ENCODE data around the gene PLAAT5. TPM values are rescaled to one million over a fixed set of nuclear protein-coding genes. Genes with fewer than 3 reads are reported as not detected.

PLAAT5 gene
- total and polyA plus RNA-seq, 2 donors from 2014 or later: 0.72 to 7.6 TPM

DNA sequence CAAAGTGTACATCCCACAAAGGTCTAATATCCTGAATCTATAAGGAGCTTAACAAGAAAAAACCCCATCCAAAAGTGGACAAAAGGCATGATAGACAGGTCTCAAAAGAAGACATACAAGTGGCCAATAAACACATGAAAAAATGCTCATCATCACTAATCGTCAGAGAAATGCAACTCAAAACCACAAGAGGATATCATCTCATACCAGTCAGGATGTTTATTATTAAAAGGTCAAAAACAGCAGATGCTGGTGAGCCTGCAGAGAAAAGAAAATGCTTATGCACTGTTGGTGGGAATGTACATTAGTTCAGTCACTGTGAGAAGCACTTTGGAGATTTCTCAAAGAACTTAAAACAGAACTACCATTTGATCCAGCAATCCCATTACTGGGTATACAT lies 27.6 kb upstream of the PLAAT5 start:
- FAIRE-seq (no peak), DNase-seq (no peak)
- intact Hi-C loops (cut with DNase I): no loop called here
- H3K4me3 ChIP-seq (ENCODE audit: low read length in 3 of 3): no peak overlapping the region
- H3K9me3 ChIP-seq (ENCODE audit: control insufficient read depth in 2 of 3, insufficient read depth in 1 of 3, low read length in 3 of 3): no peaks in the 10 kb centered on the region
- TF ChIP-seq CTCF (IDR thresholded peaks at IDR 0.05; ENCODE audit: borderline replicate concordance, extremely low read depth, insufficient read depth): no peak
- no peaks in the 10 kb centered on the region for H3K36me3 ChIP-seq (ENCODE audit: control insufficient read depth in 2 of 3, insufficient read depth in 3 of 3, low read length in 3 of 3)
- H3K9ac ChIP-seq (ENCODE audit: low read length in 3 of 3): no peak overlapping the region
- no peaks in the 10 kb centered on the region for H3K27me3 ChIP-seq (ENCODE audit: control insufficient read depth, insufficient read depth, low read length)
- no peaks in the 10 kb centered on the region for H3K4me1 ChIP-seq (ENCODE audit: control insufficient read depth in 2 of 3, insufficient read depth in 2 of 3, low read depth in 1 of 3, low read length in 3 of 3)
- H3K27ac ChIP-seq (ENCODE audit: low read depth in 2 of 2, low read length in 2 of 2): no peak overlapping the region

DNA sequence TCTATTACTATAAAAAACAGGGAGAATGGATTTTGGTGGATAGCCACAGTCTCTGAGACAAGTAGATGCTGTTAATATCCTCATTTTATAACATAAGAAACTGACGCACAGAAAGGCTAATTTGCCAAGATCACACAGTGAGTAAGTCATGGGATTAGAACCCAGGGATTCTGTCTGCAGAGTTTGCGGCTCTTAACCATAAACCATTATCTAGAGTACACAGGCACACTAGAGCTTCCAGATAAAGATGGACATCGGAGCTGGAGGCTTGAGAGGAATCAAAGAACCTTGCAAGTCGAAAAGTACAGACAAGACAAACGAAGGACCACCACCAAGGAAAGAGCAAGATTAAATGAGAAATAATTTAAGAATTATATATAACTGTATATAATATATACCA lies 26.2 kb upstream of the PLAAT5 start:
- intact Hi-C loops (cut with DNase I): no loop called here
- Histone ChIP-seq H3K9ac (ENCODE audit: low read length in 3 of 3) (no peak overlapping the region), H3K27me3 (ENCODE audit: control insufficient read depth, insufficient read depth, low read length) (no peaks in the 10 kb centered on the region), H3K36me3 (ENCODE audit: control insufficient read depth in 2 of 3, insufficient read depth in 3 of 3, low read length in 3 of 3) (no peaks in the 10 kb centered on the region), H3K4me1 (ENCODE audit: control insufficient read depth in 2 of 3, insufficient read depth in 2 of 3, low read depth in 1 of 3, low read length in 3 of 3) (no peaks in the 10 kb centered on the region), H3K4me3 (ENCODE audit: low read length in 3 of 3) (no peak overlapping the region), H3K27ac (ENCODE audit: low read depth in 2 of 2, low read length in 2 of 2) (no peak overlapping the region), H3K9me3 (ENCODE audit: control insufficient read depth in 2 of 3, insufficient read depth in 1 of 3, low read length in 3 of 3) (no peaks in the 10 kb centered on the region)
- FAIRE-seq (no peak), DNase-seq (no peak)
- no peak for TF ChIP-seq CTCF (IDR thresholded peaks at IDR 0.05; ENCODE audit: borderline replicate concordance, extremely low read depth, insufficient read depth)

GRCh38 chr11:63516109-63516508 lies 25.1 kb upstream of the PLAAT5 start:
- FAIRE-seq (no peak), DNase-seq (no peak)
- no peaks in the 10 kb centered on the region for H3K27me3 ChIP-seq (ENCODE audit: control insufficient read depth, insufficient read depth, low read length)
- no peaks in the 10 kb centered on the region for H3K9me3 ChIP-seq (ENCODE audit: control insufficient read depth in 2 of 3, insufficient read depth in 1 of 3, low read length in 3 of 3)
- H3K27ac ChIP-seq (ENCODE audit: low read depth in 2 of 2, low read length in 2 of 2): no peak overlapping the region
- H3K4me3 ChIP-seq (ENCODE audit: low read length in 3 of 3): no peak overlapping the region
- H3K4me1 ChIP-seq (ENCODE audit: control insufficient read depth in 2 of 3, insufficient read depth in 2 of 3, low read depth in 1 of 3, low read length in 3 of 3): no peaks in the 10 kb centered on the region
- intact Hi-C loops (cut with DNase I): no loop called here
- no peaks in the 10 kb centered on the region for H3K36me3 ChIP-seq (ENCODE audit: control insufficient read depth in 2 of 3, insufficient read depth in 3 of 3, low read length in 3 of 3)
- TF ChIP-seq CTCF (IDR thresholded peaks at IDR 0.05; ENCODE audit: borderline replicate concordance, extremely low read depth, insufficient read depth): no peak
- H3K9ac ChIP-seq (ENCODE audit: low read length in 3 of 3): no peak overlapping the region

DNA sequence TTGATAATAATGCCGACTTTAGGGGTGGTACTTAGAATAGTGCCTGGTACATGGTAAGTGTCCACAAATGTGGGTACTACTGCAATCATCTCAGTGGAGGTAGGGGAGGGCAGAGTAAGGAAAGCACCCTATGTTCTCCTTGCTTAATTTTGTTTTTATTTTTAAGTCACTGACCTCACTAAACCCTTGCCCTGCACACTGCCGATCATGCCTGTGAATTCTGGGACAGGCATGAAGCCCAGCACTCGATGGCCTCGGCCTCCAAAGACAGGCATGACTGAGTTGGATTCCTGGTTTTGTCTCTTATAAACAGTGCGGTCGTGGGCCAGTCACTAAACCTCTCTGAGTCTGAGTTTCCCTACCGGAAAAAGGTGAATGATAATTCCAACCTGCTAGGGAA lies 21.8 kb upstream of the PLAAT5 start:
- H3K4me1 ChIP-seq (ENCODE audit: control insufficient read depth in 2 of 3, insufficient read depth in 2 of 3, low read depth in 1 of 3, low read length in 3 of 3): peaks cover 0 to 5% (median 2%) of the 10 kb centered on the region in 3 donors
- FAIRE-seq: no peak

More for the DNA sequence above, 21.8 kb upstream of the PLAAT5 start:
- Histone ChIP-seq H3K27ac (ENCODE audit: low read depth in 2 of 2, low read length in 2 of 2) (no peak overlapping the region), H3K9ac (ENCODE audit: low read length in 3 of 3) (no peak overlapping the region), H3K36me3 (ENCODE audit: control insufficient read depth in 2 of 3, insufficient read depth in 3 of 3, low read length in 3 of 3) (no peaks in the 10 kb centered on the region), H3K27me3 (ENCODE audit: control insufficient read depth, insufficient read depth, low read length) (no peaks in the 10 kb centered on the region), H3K4me3 (ENCODE audit: low read length in 3 of 3) (no peak overlapping the region), H3K9me3 (ENCODE audit: control insufficient read depth in 2 of 3, insufficient read depth in 1 of 3, low read length in 3 of 3) (no peaks in the 10 kb centered on the region)
- DNase-seq: no peak
- no peak for TF ChIP-seq CTCF (IDR thresholded peaks at IDR 0.05; ENCODE audit: borderline replicate concordance, extremely low read depth, insufficient read depth)
- intact Hi-C loops (cut with DNase I): no loop called here

Data from kidney (tissue), 14 donors.